ENCODE measurements around the gene THSD4. TPM values are rescaled to one million over a fixed set of nuclear protein-coding genes. Genes with fewer than 3 reads are reported as not detected.

The THSD4 gene
- total RNA-seq, 4 donors from 2014 or later: 10.7 to 59.5 (median 49.0) TPM

DNA sequence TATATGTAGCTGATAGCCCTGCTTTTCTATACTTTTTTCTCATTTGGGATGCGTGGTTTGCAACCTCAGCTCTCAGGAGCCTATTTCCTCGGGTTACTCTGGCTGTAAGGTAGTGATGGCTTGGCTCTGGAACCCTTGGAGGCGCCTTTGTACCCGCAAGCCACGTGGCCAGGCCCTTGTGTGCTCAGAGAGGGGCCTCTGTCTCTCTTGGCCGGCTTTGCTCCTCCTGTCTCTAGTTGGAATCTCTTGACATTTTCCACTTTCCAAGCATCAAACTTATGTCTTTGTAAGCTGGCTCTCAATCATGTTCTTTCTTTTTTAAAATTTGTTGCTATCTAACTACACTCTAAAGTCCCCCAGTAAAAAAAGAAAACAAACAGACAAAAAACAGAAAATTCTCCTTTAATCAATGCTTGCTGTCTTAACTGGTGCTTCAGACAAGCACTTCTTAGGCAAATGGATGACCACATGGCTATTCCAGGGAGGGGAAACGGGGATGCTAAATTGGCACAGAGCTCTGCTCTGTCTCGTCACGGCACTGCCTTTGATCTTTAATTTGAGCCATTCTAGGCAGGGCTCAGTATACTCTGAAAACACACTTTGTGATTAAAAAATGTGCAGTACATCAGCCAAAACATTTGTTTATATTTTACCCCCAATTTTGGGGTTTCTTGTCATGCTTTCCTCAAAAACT is 514.7 kb downstream of the THSD4 start:
- DNase-seq: no peak
- no peak overlapping the region for H3K27ac ChIP-seq
- no peaks in the 10 kb centered on the region for H3K36me3 ChIP-seq
- no peaks in the 10 kb centered on the region for H3K9me3 ChIP-seq
- no peak for TF ChIP-seq POLR2A (IDR thresholded peaks at IDR 0.05)
- TF ChIP-seq, protein P1, sequence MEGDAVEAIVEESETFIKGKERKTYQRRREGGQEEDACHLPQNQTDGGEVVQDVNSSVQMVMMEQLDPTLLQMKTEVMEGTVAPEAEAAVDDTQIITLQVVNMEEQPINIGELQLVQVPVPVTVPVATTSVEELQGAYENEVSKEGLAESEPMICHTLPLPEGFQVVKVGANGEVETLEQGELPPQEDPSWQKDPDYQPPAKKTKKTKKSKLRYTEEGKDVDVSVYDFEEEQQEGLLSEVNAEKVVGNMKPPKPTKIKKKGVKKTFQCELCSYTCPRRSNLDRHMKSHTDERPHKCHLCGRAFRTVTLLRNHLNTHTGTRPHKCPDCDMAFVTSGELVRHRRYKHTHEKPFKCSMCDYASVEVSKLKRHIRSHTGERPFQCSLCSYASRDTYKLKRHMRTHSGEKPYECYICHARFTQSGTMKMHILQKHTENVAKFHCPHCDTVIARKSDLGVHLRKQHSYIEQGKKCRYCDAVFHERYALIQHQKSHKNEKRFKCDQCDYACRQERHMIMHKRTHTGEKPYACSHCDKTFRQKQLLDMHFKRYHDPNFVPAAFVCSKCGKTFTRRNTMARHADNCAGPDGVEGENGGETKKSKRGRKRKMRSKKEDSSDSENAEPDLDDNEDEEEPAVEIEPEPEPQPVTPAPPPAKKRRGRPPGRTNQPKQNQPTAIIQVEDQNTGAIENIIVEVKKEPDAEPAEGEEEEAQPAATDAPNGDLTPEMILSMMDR (IDR thresholded peaks at IDR 0.05): no peak
- H3K4me1 ChIP-seq: peaks cover 0 to 5% (median 0%) of the 10 kb centered on the region in 4 donors
- no peaks in the 10 kb centered on the region for H3K27me3 ChIP-seq
- no peak overlapping the region for H3K4me3 ChIP-seq

- Histone ChIP-seq H3K27me3 (no peaks in the 10 kb centered on the region), H3K27ac (no peak overlapping the region), H3K36me3 (no peaks in the 10 kb centered on the region), H3K9me3 (no peaks in the 10 kb centered on the region), H3K4me1 (peaks cover 0 to 5% (median 0%) of the 10 kb centered on the region in 4 donors), H3K4me3 (no peak overlapping the region)
- DNase-seq: no peak
- TF ChIP-seq, protein P1 (IDR thresholded peaks at IDR 0.05): no peak
- TF ChIP-seq POLR2A (IDR thresholded peaks at IDR 0.05): no peak
Observed at GRCh38 chr15:71630475-71630809, 515.2 kb downstream of the THSD4 start.

- no peak for TF ChIP-seq POLR2A (IDR thresholded peaks at IDR 0.05)
- TF ChIP-seq, protein P1 (IDR thresholded peaks at IDR 0.05): no peak
- Histone ChIP-seq H3K4me3 (no peak overlapping the region), H3K36me3 (no peaks in the 10 kb centered on the region), H3K27me3 (no peaks in the 10 kb centered on the region), H3K9me3 (no peaks in the 10 kb centered on the region), H3K4me1 (peaks cover 0 to 5% (median 0%) of the 10 kb centered on the region in 4 donors), H3K27ac (no peak overlapping the region)
- DNase-seq: no peak
Observed at GRCh38 chr15:71632576-71633195, 517.4 kb downstream of the THSD4 start.

- DNase-seq: no peak
- Histone ChIP-seq H3K9me3 (no peaks in the 10 kb centered on the region), H3K4me3 (no peak overlapping the region), H3K27ac (no peak overlapping the region), H3K36me3 (no peaks in the 10 kb centered on the region), H3K27me3 (no peaks in the 10 kb centered on the region), H3K4me1 (no peaks in the 10 kb centered on the region)
- TF ChIP-seq, protein P1 (IDR thresholded peaks at IDR 0.05): no peak
- TF ChIP-seq POLR2A (IDR thresholded peaks at IDR 0.05): no peak
Observed at GRCh38 chr15:71634820-71635560, 519.7 kb downstream of the THSD4 start.

GRCh38 chr15:71635735-71636134 is 520.5 kb downstream of the THSD4 start:
- Histone ChIP-seq H3K4me3 (no peak overlapping the region), H3K36me3 (no peaks in the 10 kb centered on the region), H3K27ac (no peak overlapping the region), H3K4me1 (no peaks in the 10 kb centered on the region), H3K9me3 (no peaks in the 10 kb centered on the region), H3K27me3 (no peaks in the 10 kb centered on the region)
- DNase-seq: no peak
- TF ChIP-seq POLR2A (IDR thresholded peaks at IDR 0.05): no peak
- TF ChIP-seq, protein P1 (IDR thresholded peaks at IDR 0.05): no peak
